ENCODE measurements around the gene RBM18. TPM values are rescaled to one million over a fixed set of nuclear protein-coding genes. Genes with fewer than 3 reads are reported as not detected.

Gene RBM18
- total and polyA plus RNA-seq, 2 donors (not counting 1 experiment from before 2014, with no cell fraction given) = 9.7 to 12.4 TPM

- TF ChIP-seq EZH2 (IDR thresholded peaks at IDR 0.05; ENCODE audit: borderline replicate concordance, insufficient read depth, low read depth, low read length, poor library complexity, severe bottlenecking) = no peak
- TF ChIP-seq CTCF (IDR thresholded peaks at IDR 0.05) = no peak
- 82% methylated on average over 3 of the region's 4 CpGs for WGBS (ENCODE audit: insufficient coverage)
These were observed 35.2 kb downstream of the RBM18 start for GRCh38 chr9:122229485-122229837.

GRCh38 chr9:122228568-122229484 is 35.8 kb downstream of the RBM18 start, which contains the start of gene LHX6:
LHX6 (minus strand) TSS chr9:122228957; CDS start chr9:122228740, 217 bp downstream.
- no peaks in the 10 kb centered on the region for H3K79me2 ChIP-seq (ENCODE audit: control insufficient read depth, insufficient read depth, low read length)
- ATAC-seq (ENCODE audit: low read depth) (peak; percentile 21), DNase-seq (peak; percentile 38)
- no peaks in the 10 kb centered on the region for H4K20me1 ChIP-seq (ENCODE audit: control insufficient read depth, insufficient read depth, low read length, poor library complexity, severe bottlenecking)
- no peak for TF ChIP-seq CTCF (IDR thresholded peaks at IDR 0.05)
- TF ChIP-seq EZH2 (IDR thresholded peaks at IDR 0.05; ENCODE audit: borderline replicate concordance, insufficient read depth, low read depth, low read length, poor library complexity, severe bottlenecking) = no peak
- intact Hi-C loops (cut with micrococcal nuclease) = no loop called here
- H3K4me3 Mint-ChIP-seq = peak within 1 kb of the TSS; percentile 79
- ChIA-PET POLR2A (no interaction called here), CTCF (no interaction called here)
- peaks cover 5 to 12% of the 10 kb centered on the region in 2 donors for H3K4me1 ChIP-seq (ENCODE audit: control insufficient read depth in 2 of 2, insufficient read depth in 2 of 2, low read length in 2 of 2)
- H2AFZ ChIP-seq (ENCODE audit: insufficient read depth, low read depth, low read length, poor library complexity, severe bottlenecking) = peak within 1 kb of the TSS; percentile 54
- H3K4me2 ChIP-seq (replicated peaks; ENCODE audit: low read depth, low read length, poor library complexity, severe bottlenecking) = peak within 1 kb of the TSS; percentile 87
- 17% methylated on average over 59 of the region's 70 CpGs for WGBS (ENCODE audit: insufficient coverage)
- H3K9ac ChIP-seq (ENCODE audit: low read length) = peak within 1 kb of the TSS; percentile 51
- H3K27me3 Mint-ChIP-seq = peaks cover 31% of the 10 kb centered on the region
- peaks cover 0 to 12% (median 0%) of the 10 kb centered on the region in 3 donors for H3K9me3 ChIP-seq (ENCODE audit: control extremely low read depth in 1 of 3, control insufficient read depth in 2 of 3, insufficient read depth in 1 of 3, low read length in 2 of 3)
- H3K27ac Mint-ChIP-seq = no peak within 1 kb of the TSS
- H3K4me3 ChIP-seq (ENCODE audit: control extremely low read depth in 1 of 5, extremely low read depth in 1 of 5, insufficient read depth in 1 of 5, low read depth in 2 of 5, low read length in 4 of 5) = peak within 1 kb of the TSS in 3 of 5 experiments; percentile 20 to 62 (median 34)
- H3K9me3 Mint-ChIP-seq (ENCODE audit: insufficient read depth) = no peaks in the 10 kb centered on the region
- no peaks in the 10 kb centered on the region for H3K36me3 ChIP-seq (replicated peaks in 1 of 2; ENCODE audit: control extremely low read depth in 1 of 2, control insufficient read depth in 1 of 2, extremely low read depth in 1 of 2, insufficient read depth in 2 of 2, low read length in 1 of 2)
- H3K27me3 ChIP-seq (replicated peaks in 1 of 4; ENCODE audit: control extremely low read depth in 1 of 4, control insufficient read depth in 3 of 4, insufficient read depth in 4 of 4, low read length in 3 of 4) = peaks cover 0 to 36% (median 24%) of the 10 kb centered on the region in 4 experiments
- H3K4me1 Mint-ChIP-seq = peaks cover 4% of the 10 kb centered on the region
- H3K27ac ChIP-seq (ENCODE audit: low read length in 2 of 2) = no peak within 1 kb of the TSS

More at GRCh38 chr9:122229485-122229837, 35.2 kb downstream of the RBM18 start:
- Mint-ChIP-seq H3K9me3 (ENCODE audit: insufficient read depth) (no peaks in the 10 kb centered on the region), H3K4me3 (no peak overlapping the region), H3K27ac (no peak overlapping the region), H3K4me1 (peaks cover 4% of the 10 kb centered on the region), H3K27me3 (peaks cover 27% of the 10 kb centered on the region)
- ChIA-PET CTCF (no interaction called here), POLR2A (no interaction called here)
- no peaks in the 10 kb centered on the region for H4K20me1 ChIP-seq (ENCODE audit: control insufficient read depth, insufficient read depth, low read length, poor library complexity, severe bottlenecking)
- H3K79me2 ChIP-seq (ENCODE audit: control insufficient read depth, insufficient read depth, low read length) = no peaks in the 10 kb centered on the region
- H3K4me3 ChIP-seq (ENCODE audit: control extremely low read depth in 1 of 5, extremely low read depth in 1 of 5, insufficient read depth in 1 of 5, low read depth in 2 of 5, low read length in 4 of 5) = no peak overlapping the region
- peaks cover 0 to 12% (median 0%) of the 10 kb centered on the region in 3 donors for H3K9me3 ChIP-seq (ENCODE audit: control extremely low read depth in 1 of 3, control insufficient read depth in 2 of 3, insufficient read depth in 1 of 3, low read length in 2 of 3)
- no peak overlapping the region for H2AFZ ChIP-seq (ENCODE audit: insufficient read depth, low read depth, low read length, poor library complexity, severe bottlenecking)
- ATAC-seq (ENCODE audit: low read depth) = no peak
- no peak overlapping the region for H3K4me2 ChIP-seq (replicated peaks; ENCODE audit: low read depth, low read length, poor library complexity, severe bottlenecking)
- peaks cover 5 to 12% of the 10 kb centered on the region in 2 donors for H3K4me1 ChIP-seq (ENCODE audit: control insufficient read depth in 2 of 2, insufficient read depth in 2 of 2, low read length in 2 of 2)
- intact Hi-C loops (cut with micrococcal nuclease) = no loop called here
- DNase-seq = no peak
- no peaks in the 10 kb centered on the region for H3K36me3 ChIP-seq (replicated peaks in 1 of 2; ENCODE audit: control extremely low read depth in 1 of 2, control insufficient read depth in 1 of 2, extremely low read depth in 1 of 2, insufficient read depth in 2 of 2, low read length in 1 of 2)
- no peak overlapping the region for H3K27ac ChIP-seq (ENCODE audit: low read length in 2 of 2)
- peaks cover 0 to 35% (median 24%) of the 10 kb centered on the region in 4 experiments for H3K27me3 ChIP-seq (replicated peaks in 1 of 4; ENCODE audit: control extremely low read depth in 1 of 4, control insufficient read depth in 3 of 4, insufficient read depth in 4 of 4, low read length in 3 of 4)
- no peak overlapping the region for H3K9ac ChIP-seq (ENCODE audit: low read length)
